Stimulated activated CD8-positive, alpha-beta memory T cell treated with anti-CD3 and anti-CD28 coated beads, Interleukin-7, amount 100 ng/mL, for 48 hours (primary cell): ENCODE data around the gene CPLANE1.

Experiments
- DNase-seq, 2 donors: peaks; one replicate each; pipeline ENCODE4 v3.0.0-alpha.2; 2020; ENCODE audit warnings: low read depth in 1 of 2; ENCODE audit errors: extremely low read depth in 1 of 2

The CPLANE1 gene

GRCh38 chr5:37071901-37072581 is 177.1 kb downstream of the CPLANE1 start:
- no peak for DNase-seq

GRCh38 chr5:37071487-37071886 is 177.7 kb downstream of the CPLANE1 start:
- DNase-seq = no peak

- no peak for DNase-seq
These were observed 184.7 kb downstream of the CPLANE1 start for GRCh38 chr5:37064442-37064841.

GRCh38 chr5:37063739-37064138 is 185.4 kb downstream of the CPLANE1 start:
- no peak for DNase-seq

GRCh38 chr5:37060030-37060429 is 189.1 kb downstream of the CPLANE1 start:
- no peak for DNase-seq

- no peak for DNase-seq
These were observed 192.4 kb downstream of the CPLANE1 start for GRCh38 chr5:37056762-37057161.
